HG02759 (cell line): Measurements from ENCODE around the gene CFAP77.

ENCODE experiments used
- ATAC-seq: cut with Tn5 transposase; IDR thresholded peaks from one replicate; pipeline ENCODE4 v1.9.1; 2021; ENCODE audit warnings: mild to moderate bottlenecking, moderate library complexity; ENCODE audit not compliant: unreplicated experiment

The CFAP77 gene

DNA sequence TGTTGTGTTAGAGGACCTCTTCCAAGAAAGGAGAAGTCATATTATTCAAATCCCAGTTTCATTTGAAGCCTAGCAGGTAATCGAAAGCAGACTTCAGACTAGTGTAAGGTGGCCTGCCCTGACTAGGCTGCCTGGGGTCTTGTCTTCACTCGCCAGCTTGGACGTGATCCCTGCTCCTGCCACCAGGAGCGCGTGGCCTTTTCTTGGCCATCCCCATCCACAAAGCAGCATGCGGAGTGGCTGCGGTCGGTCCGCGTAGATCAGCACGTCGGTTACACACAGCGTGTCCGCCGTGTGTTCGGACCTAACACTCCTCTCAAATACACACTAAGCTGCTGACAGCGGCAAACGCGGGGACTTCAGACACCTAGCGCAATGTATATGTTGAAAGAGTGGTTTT is 37.3 kb downstream of the CFAP77 start:
- no peak for ATAC-seq

DNA sequence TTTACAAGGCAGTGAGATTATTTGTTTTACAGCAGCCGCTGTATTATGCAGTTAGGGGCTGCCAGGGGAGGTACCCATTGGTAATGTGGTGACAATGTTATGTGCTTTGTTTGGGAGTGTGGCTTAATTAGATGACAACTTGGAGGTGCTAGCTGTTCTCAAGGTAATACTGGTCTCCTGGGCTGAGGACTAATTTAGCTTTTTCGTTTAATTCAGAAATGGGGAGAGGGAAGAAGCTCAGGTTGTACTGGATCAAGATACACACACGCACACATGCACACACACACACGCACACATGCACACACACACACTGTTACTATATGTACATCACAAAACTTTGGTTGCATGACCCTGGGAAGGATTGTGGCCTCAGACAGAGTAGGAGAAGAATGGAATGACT is 37.9 kb downstream of the CFAP77 start:
- ATAC-seq = no peak

DNA sequence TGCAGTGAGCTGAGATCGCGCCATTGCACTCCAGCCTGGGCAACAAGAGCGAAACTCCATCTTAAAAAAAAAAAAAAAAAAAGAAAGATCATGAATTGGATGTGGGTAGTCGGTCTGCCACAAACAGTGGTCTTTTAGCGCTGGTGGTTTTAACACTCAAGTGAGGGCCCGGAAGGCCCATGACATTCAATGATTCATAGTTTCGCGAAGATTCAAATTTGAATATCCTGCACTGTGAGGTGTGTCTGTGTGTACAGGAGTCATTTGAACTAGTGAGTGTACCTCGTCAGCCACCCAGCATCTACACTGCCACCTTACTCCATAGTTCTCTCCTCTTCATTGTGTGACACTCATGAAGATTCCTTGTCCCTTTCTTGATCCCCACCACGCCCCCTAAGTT is 41.3 kb downstream of the CFAP77 start:
- no peak for ATAC-seq

DNA sequence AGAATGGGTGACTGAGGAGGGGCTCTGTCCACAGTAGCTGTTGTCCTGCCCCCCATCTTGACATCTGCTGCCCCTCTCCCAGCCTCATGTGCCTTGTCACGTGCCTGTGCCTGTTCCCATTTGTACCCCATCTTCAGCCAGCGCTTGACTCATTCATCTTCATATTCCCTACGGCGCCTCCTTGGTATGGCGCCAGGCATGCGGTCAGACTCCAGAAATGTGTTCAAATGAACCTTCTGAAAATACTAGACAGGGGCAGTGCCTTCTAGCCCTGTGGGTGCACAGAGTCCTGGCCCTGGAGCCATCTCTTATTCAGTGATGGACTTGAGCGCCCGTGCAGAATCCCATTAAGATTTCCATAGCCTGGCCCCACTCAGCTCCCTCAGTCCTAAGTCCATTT is 46.2 kb downstream of the CFAP77 start:
- no peak for ATAC-seq

DNA sequence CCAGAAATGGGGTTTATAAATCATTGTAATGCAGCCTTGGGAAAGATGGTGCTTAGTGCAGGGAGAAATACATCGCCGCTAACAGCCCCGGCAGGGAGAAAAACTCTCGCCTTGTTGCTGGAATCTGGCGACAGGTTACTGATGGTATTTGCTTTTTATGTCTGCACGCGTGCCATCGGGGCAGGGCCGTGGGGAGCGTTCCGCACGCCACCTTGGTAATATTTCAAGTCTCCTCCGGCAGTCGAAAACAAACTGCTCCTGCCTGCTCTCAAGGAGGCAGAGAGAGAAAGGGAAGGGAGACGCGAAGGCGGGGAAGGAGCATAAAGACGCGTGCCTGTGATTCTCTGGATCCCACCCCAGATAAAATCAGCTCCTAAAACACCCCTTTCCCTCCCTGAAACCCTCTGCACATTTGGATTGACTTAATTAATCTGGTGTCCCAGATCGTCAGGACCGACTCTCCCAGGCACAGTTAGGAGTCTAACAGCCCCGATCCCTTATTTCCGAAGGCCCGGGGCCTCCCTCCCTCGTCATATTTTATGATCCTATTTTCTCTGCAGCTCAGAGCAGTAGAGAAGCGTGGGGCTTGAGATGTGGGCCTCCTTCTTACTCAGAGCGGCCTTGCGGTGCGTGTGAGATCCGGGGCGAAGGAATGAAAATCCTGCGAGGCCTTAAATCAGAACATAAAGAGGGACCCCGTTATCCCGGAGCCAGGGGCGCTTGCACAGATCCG is 47.7 kb downstream of the CFAP77 start:
- no peak for ATAC-seq

DNA sequence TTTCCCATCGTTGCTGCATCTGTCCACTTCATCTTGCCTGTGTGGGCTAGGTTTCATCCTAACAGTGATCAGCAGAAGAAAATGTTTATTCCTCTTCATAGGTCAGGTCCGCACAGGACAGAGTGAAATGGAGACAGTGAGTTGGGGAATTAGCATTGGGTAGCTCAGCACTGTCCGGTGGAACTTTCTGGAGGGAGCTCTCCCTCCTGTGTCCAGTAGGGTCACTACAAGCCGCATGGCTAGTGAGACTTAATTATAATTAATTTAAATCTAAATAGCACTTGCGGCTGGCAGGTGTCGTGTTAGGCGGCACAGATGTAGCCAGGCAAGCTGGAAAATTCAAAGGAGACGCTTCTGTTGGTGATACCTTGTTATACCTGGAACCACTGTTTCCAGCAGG is 48.4 kb downstream of the CFAP77 start:
- no peak for ATAC-seq

DNA sequence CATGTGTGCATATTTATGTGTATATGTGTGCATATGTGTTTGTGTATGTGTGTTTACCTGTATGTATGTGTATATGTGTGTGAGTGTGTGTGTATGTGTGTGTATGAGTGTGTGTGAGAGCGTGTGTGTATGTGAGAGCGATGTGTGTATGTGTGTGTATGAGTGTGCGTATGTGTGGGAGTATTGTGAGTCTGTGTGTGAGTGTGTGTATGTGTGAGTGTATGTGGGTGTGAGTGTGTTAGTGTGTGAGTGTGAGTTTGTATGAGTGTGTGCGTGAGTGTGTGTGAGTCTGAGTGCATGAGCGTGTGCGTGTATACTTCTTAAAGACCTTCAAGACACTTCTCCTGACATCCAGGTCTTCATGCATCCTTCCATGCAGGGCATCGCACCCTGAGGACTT is 49.6 kb downstream of the CFAP77 start:
- no peak for ATAC-seq

DNA sequence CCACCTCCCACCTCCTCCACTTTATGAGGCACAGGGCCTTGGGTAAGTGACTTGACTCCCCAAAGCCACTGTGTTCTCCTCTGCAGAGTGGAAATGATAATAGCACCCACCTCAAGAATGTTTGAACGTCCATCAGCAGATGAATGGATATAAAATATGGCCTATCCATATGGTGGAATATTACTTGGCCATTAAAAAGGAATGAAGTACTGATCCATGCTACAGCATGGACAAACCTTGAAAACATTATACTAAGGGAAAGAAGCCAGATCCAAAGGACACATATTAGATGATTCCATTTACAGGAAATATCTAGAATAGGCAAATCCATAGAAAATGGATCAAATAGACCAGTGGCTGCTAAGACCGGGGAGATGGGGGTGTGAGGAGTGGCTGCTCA is 50.2 kb downstream of the CFAP77 start:
- no peak for ATAC-seq

DNA sequence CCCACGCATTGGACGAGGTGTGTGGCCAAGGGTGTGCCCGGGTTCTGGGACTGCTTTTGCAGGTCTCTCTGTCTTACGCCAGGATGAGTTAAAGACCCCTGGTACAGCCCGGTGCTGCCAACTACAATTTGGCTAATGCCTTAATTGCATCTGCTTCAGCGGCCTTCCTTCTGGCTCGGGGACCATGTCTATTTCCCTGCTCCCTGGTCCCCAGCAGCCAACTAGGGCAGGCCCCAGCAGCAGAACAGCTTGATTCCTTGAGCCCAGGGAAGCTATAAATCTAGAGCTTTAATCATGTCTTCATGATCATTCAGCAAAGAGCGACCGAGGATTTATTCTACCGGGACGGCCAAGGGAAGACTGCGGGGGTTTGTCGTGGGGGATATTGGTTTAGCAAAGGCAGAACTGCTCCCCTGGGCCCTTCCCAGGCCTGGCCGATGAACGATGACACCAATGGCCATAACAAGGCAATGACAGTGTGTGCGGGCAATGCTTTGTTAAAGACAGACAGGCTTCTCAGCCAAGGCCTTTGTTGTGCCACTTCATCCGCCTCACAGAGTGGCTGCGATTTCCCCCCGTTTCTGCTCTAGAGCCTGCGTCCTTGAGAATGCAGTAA is 51.4 kb downstream of the CFAP77 start:
- ATAC-seq = no peak

DNA sequence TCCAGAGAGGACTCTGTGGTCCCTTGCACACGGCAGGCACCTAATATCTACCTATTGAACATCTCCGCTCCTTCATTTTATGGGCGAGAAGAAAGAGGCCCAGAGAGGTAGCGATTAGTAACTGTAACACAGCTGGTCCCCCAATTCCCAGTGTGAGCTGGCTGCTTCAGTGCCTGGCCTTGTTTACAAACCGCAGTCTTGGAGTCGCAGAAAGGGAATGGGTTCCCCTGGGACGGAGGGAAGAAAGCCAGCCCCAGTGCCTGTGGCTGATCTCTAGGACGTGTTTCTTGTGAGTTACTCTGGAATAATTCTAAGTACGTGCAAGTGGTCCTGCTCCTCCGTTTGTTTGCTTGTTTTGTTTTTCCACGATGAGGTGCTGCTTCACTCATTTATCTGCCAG is 52.0 kb downstream of the CFAP77 start:
- no peak for ATAC-seq

DNA sequence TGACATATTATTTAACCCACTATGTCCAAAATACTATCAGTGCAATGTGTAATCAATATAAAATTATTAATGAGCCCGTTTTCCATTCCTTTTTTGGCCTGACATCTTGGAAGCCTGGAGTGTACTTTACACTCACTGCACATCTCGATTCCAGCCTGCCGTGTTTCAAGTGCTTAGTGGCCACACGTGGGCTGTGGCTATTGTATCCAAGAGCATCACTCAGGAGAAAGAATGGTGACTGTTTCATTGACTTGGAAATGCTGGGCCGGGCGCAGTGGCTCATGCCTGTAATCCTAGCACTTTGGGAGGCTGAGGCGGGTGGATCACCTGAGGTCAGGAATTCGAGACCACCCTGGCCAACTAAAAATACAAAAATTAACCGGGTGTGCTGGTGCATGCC is 54.5 kb downstream of the CFAP77 start:
- ATAC-seq = no peak

DNA sequence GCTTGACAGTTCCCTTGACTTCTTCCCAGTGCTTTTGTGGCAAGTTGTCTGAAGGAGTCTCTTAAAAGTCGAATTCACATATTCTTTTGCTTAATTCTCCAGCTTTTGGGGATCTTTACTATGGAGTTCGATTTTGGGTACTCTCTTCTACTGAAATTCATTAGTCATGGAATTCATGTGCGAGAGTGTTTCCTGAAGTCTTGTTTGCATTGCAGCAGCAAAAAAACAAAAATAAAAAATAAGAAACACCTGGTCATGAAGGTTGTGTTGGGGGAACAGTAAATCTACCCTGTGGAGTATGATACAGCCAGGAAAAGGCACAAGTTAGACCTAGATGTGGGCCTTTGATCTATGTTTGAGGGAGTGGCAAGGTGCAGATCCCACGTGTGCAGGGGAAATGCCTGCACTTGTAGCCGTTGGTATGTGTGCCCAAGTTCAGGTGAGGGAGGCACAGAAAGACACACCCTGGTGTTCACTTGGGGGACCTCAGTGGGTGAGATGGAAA is 55.2 kb downstream of the CFAP77 start:
- no peak for ATAC-seq

DNA sequence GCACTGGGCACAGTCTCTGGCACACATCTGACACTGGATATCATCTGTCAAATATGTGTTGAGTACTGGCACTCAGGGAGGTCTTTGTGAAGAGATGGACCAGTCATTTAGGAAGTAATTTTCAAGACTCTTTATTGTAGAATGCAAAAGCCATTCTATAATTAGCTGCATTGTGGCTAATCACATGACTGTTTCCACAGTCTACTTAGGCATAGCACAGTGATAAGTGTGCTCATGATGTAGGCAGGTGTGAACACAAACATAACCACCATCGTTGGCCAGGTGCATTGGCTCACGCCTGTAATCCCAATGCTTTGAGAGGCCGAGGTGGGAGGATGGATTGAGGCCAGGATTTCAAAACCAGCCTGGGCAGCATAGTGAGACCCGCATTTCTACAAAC is 62.2 kb downstream of the CFAP77 start:
- ATAC-seq = no peak

DNA sequence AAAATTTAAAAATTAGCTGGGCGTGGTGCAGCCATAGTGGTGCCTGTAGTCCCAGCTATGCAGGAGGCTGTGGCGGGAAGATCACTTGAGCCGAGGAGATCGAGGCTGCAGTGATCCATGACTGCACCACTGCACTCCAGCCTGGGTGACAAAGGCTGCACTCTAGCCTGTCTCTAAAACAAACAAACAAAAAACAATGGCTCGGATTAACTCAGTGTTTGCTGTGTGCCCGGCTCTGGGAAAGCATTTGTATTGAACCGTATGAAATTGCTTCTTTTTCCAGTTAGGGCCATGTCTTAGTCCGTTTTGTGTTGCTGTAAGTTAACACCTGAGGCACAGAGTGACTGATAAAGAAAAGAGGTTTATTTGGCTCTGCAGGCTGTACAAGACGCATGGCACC is 62.6 kb downstream of the CFAP77 start:
- ATAC-seq = no peak

DNA sequence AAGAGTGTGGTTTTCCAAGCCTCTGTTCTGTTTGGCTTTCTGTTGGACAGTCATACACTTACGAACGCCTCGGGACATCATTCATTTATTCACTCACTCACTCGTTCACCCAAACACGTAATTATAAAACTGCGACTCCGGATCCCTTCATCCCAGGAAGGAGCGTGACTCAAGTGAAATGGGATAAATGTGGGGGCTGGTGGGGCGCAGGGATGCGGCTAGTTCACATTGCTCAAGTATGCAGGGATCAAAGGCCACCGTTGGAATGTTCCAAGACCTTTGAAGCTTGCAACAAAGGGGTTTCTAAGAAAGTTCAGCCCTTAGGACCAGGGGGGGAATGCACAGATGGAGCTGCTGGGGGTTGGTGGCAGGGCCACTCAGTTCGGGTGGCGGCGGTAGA is 64.2 kb downstream of the CFAP77 start:
- ATAC-seq = no peak

DNA sequence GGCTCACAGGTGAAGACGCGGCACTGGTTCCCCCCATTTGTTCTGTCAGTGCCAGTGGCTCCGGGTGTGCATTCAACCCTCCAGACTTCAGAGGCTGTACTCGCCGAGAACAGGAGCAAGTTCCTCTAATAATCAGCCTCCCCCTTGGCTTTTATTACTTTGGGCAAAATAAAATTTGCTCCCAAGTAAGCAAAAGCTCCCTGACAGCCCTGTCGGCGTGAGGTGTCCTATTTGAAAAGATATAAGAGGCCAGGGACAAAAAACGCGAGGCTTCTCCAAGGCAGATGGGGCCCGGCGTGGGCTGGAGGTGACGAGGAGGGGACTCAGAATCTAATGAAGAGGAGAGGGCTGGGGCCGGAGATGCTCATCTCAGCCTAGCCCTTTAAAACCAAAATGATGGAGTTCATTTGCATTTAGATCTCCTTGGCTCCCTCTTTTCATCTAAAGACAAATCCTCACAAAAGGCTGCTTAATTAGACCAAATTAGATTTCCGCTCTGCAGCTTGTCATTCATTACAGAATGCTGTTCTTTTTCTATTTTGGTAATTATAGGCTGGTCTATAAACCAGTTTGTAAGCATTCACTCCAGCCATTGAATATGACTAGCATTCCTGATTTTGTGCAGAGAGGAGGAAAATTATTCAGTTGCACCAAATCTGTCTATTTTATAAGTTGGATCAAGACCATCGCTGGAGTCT is 68.5 kb downstream of the CFAP77 start:
- no peak for ATAC-seq

DNA sequence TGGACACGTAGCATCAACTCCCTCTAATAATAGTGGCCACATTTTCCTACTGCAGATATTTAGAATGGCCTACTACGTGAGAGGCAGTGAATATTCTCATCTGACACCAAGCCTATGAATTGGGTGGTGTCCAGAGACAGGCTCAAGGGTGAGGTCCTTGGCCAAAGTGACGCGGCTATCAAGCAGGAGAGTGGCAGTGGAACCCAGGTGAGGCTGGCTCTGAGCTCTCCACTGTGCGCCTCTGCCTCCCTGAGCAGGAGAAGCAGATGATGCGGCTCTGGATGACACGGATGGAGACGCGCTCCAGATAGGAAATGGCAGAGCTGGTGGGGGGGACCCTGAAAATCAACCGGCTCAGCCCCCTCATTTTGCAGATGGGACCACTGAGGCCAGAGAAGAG is 69.7 kb downstream of the CFAP77 start:
- ATAC-seq = no peak

DNA sequence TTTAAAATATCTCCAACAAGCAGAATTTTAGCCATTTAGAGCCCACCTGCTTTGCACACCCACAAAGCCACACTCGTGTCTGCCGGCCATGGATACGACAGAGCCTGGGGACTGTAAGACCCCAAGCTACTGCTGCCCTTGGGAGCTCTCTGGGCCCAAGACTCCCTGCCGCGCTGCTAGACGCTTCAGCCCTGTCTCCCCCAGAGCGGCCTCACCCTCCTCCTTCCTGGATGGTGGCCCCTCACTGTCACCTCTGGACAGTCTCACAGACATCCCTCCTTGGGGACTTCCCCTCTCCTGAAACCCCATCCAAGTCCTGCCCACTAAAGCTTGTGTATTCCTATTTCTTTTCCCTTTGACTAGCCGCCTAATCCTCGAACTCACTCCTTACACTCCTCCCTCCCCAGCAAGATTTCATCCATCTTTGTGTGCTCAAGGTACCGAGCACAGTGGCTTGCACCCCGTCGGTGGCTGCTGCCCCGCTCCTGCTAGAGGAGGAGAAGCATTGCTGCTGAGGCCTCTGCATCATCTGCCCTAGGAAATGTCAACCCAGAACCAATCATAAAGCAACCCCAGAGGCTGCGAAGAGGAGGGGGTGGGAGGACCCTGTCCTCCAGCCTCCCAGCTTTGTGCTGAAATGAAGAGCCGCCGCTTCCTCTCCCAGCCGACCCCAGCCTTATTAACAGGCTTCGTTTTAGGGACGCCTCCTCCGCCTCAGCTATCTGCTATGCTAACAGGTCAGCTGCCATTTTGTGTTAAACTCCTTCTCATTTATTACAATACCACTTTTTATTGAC is 71.2 kb downstream of the CFAP77 start:
- no peak for ATAC-seq

DNA sequence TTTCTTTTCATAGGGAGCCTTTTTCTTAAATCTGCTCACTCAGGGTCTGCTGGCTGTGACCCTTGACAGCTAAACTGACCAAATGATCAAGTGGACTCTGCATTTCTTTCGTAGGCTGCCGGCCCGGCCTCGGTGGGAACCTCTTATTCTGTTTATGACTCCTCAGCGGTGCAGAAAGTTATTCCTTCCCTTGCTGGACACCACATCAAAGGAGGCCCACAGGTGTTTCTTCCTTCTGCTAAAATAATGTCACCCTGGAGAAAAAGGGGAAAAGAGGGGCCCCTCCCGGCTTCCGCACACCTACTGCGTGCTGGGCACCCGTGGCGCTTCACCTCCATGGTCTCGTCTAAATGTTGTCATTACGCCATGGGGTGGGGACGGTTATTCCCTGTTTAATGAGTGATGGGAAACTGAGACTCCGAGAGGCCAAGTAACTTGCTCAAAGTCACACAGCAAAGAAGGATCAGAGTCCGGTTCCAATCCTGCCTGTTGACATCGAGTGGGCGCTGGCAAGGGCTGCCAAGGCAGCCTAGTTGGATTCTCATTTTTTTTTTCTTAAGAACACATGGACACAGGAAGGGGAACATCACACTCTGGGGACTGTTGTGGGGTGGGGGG is 72.3 kb downstream of the CFAP77 start:
- no peak for ATAC-seq

DNA sequence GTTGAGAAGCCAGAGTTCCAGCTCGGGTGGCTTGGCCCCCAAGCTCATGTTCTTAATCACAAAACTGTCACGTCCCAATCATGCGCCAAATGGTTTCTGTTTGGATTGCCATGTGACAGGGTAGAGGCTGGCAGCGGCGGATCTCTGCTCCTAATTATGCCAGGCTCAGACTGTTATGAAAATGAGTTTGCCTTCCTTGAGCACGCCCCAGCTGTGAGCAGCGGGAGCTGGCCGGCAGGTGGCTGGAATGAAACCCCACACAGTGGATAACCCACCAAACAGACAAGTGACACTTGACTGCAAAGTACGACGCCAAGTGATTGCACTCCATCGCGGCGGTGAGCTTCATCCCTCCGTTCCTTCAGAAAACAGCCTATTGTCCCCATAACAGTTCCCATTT is 75.4 kb downstream of the CFAP77 start:
- no peak for ATAC-seq
